ENCODE data around the gene ST6GAL1.

Gene ST6GAL1

GRCh38 chr3:186973702-186974101 is 43.4 kb downstream of the ST6GAL1 start:
- no peak overlapping the region for H3K4me3 ChIP-seq (ENCODE audit: low read depth, low read length)
- TF ChIP-seq CTCF (IDR thresholded peaks at IDR 0.05; ENCODE audit: insufficient read depth, low read depth, low read length, missing control alignments): no peak
- no peak for DNase-seq (ENCODE audit: low read depth)

DNA sequence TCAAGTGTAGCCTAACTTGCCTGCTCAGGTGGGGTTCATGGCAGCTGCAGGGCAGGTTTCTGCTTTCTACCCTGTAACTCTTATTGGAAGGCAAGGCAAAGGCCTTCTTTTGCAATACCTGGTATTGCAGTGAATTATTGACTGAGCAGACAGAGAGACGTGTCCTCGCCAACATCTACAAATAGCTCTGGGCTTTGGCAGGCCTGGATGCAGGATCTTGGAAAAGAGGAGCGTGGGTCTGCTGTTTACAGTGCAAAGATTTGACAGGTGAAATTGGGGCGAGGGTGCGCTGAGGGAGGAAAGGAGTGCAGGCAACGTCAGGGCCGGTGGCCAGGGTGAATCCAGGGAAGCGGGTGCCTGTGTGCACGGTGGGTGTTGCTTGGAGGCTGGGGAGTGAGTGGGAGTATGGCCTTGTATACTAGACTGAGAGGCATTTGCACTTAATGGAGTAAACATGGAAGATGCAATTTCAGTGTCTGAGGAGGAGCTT is 44.5 kb downstream of the ST6GAL1 start:
- DNase-seq (ENCODE audit: low read depth): no peak
- TF ChIP-seq CTCF (IDR thresholded peaks at IDR 0.05; ENCODE audit: insufficient read depth, low read depth, low read length, missing control alignments): no peak
- no peak overlapping the region for H3K4me3 ChIP-seq (ENCODE audit: low read depth, low read length)

DNA sequence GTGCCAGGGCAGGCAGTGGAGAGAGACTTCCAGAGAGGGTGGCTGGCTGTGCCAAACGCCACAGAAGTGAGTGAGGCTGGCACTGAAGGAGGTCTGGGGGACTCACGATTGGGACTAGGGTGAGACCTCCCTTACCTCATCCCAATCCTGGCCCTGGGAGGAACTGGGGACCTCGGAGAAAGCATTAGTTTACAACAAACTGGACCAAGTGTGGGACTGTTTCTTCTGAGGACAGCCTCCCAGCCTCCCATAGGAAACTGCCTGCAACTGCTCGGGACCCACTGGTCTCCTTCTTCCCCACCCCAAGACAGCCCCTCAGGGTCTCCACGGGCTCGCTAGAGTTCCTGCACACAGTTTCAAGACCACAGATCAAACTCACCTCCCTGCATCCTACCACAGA is 45.4 kb downstream of the ST6GAL1 start:
- no peak for TF ChIP-seq CTCF (IDR thresholded peaks at IDR 0.05; ENCODE audit: insufficient read depth, low read depth, low read length, missing control alignments)
- H3K4me3 ChIP-seq (ENCODE audit: low read depth, low read length): no peak overlapping the region
- no peak for DNase-seq (ENCODE audit: low read depth)

DNA sequence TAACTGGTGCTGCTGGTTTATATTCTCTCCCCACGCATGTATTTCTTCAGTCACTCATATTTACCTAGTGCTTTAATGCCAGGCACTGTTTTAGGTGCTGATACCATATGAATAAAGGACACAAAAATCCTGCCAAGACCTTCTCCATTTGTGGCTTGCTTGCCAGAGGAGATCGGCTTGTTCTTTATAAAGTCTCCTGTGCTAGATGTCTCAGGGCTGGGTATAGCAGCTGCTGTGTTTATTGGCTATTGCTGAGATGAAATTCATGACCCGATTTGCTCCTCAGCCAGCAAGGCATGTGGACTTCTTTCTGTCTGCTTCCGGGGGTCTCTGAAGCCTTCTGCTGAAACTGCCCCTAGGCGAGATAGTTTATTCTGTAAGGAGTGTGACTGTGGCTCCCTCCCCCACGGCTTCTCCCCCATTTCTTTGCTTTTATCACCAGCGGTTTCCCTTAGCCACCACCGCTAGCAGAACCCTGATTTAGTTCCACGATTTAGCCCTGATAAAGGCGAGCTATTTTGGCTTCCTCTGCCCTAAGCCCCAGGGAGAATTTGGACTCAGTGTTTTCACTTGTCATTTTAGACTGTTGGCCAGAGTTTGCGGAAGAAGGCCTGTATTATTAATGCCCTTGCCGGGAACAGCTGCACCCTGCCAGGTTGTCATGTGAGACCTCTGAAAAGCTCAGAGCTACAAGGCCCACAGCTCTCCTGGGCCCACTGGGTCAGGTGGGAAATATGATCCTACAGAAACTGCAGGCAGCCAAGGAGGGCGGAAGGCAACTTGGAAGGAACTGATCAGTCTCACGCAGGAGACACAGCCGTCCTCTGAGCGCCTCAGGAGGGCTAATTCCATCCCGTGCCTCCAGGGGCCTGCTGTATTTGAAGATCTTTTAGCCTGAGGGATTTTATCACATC is 46.8 kb downstream of the ST6GAL1 start:
- no peak for DNase-seq (ENCODE audit: low read depth)
- no peak overlapping the region for H3K4me3 ChIP-seq (ENCODE audit: low read depth, low read length)
- no peak for TF ChIP-seq CTCF (IDR thresholded peaks at IDR 0.05; ENCODE audit: insufficient read depth, low read depth, low read length, missing control alignments)

- H3K4me3 ChIP-seq (ENCODE audit: low read depth, low read length): no peak overlapping the region
- no peak for TF ChIP-seq CTCF (IDR thresholded peaks at IDR 0.05; ENCODE audit: insufficient read depth, low read depth, low read length, missing control alignments)
- DNase-seq (ENCODE audit: low read depth): no peak
Measured at GRCh38 chr3:186978712-186979111, 48.4 kb downstream of the ST6GAL1 start.

DNA sequence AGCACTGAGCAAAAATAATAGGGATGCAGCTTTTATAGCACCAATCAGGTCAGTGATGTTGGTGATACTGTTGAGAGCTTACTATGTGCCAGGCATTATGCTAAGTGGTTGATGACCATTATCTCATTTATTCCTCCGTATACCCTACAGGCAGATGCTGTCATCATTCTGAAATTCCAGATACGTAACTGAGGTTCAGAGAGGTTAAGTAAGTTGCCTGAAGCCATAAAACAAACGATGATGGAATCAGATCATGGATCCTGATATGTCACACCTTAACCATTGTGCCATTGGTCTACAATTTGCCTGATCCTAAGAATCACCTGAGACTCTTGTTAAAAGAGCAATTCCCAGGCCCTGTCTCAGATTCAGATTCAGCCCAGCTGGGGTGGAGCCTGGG is 49.5 kb downstream of the ST6GAL1 start:
- DNase-seq (ENCODE audit: low read depth): no peak

More for the DNA sequence above, 49.5 kb downstream of the ST6GAL1 start:
- no peak overlapping the region for H3K4me3 ChIP-seq (ENCODE audit: low read depth, low read length)
- TF ChIP-seq CTCF (IDR thresholded peaks at IDR 0.05; ENCODE audit: insufficient read depth, low read depth, low read length, missing control alignments): no peak
